A549 (cell line): ENCODE measurements around the gene SYNM. TPM values are rescaled to one million over a fixed set of nuclear protein-coding genes. Genes with fewer than 3 reads are reported as not detected.

ENCODE experiments used
- ATAC-seq, 2 experiments: fragments of 200-7000 bp in 1 of 2; fragments of >200 bp in 1 of 2; cut with Nextera tagmentation in 1 of 2; cut with Tn5 transposase in 1 of 2; 3 replicates each; pipeline versions ENCODE4 v1.8.0 to v1.9.1; 2018 to 2020; ENCODE audit warnings: mild to moderate bottlenecking in 1 of 2, moderate library complexity in 1 of 2
- CTCF ChIA-PET: fragments of 300-600 bp; sonication (Branson Sonifier 250); formaldehyde crosslinking; extraction: SDS; loops from one replicate; lab custom pipeline; 2021; ENCODE audit warnings: antibody characterized with exemption, inconsistent platforms; lab: Yijun Ruan, JAX
- POLR2A ChIA-PET: fragments of 350-600 bp; formaldehyde crosslinking; extraction: SDS; loops from one replicate; lab custom pipeline; 2021; ENCODE audit warnings: antibody characterized with exemption, inconsistent platforms; lab: Yijun Ruan, JAX
- DNase-seq, 2 experiments: peaks; one replicate each; pipeline versions ENCODE4 v3.0.0 to v3.0.0-alpha.2; 2011 to 2016; ENCODE audit warnings: low read depth in 1 of 2, low spot score in 1 of 2
- FAIRE-seq: peaks from 2 replicates; lab custom pipeline; 2011; peaks lifted over from hg19 to GRCh38; lab: Jason Lieb, UNC
- H3K27ac ChIP-seq, 2 experiments: fragments of >200 bp; sonication (Bioruptor Twin); formaldehyde crosslinking; 3 replicates each; pipeline ENCODE4 v1.5.1; 2016 to 2017
- H3K4me1 ChIP-seq: fragments of >200 bp; sonication (Bioruptor Twin); formaldehyde crosslinking; 3 replicates; pipeline ENCODE4 v1.6.1; 2016
- H3K4me2 ChIP-seq: fragments of >200 bp; sonication (Bioruptor Twin); formaldehyde crosslinking; 3 replicates; pipeline ENCODE4 v1.6.1; 2016
- H3K4me3 ChIP-seq: fragments of >200 bp; sonication (Bioruptor Twin); formaldehyde crosslinking; 3 replicates; pipeline ENCODE4 v1.5.1; 2016
- H3K9me3 ChIP-seq: fragments of >200 bp; sonication (Bioruptor Twin); formaldehyde crosslinking; 3 replicates; pipeline ENCODE4 v1.6.1; 2016
- ATOH8 ChIP-seq: fragments of 250-450 bp; sonication (Bioruptor Pico); IDR thresholded peaks from 2 replicates; pipeline ENCODE4 v1.5.0; 2020; ENCODE audit warnings: low read depth, mild to moderate bottlenecking, moderate library complexity
- BCL3 ChIP-seq: fragments of >200 bp; sonication (Bioruptor Twin); formaldehyde crosslinking; IDR thresholded peaks from 3 replicates; pipeline ENCODE4 v1.6.1; 2016
- BHLHE40 ChIP-seq: IDR thresholded peaks from 2 replicates; pipeline ENCODE4 v1.6.1; 2012; ENCODE audit warnings: low read depth, low read length, inconsistent platforms
- CBX2 ChIP-seq: fragments of 200-600 bp; sonication (generic); IDR thresholded peaks from 2 replicates; pipeline ENCODE4 v1.6.1; 2016; ENCODE audit warnings: low read depth, mild to moderate bottlenecking, borderline replicate concordance
- CBX8 ChIP-seq: fragments of 200-600 bp; sonication (generic); IDR thresholded peaks from 2 replicates; pipeline ENCODE4 v1.6.1; 2016
- CHD2 ChIP-seq: fragments of 150-350 bp; IDR thresholded peaks from 2 replicates; pipeline ENCODE4 v1.6.1; 2014; ENCODE audit warnings: low read length; ENCODE audit not compliant: partially characterized antibody
- EP300 ChIP-seq, 2 experiments: fragments of >200 bp; sonication (Bioruptor Twin); formaldehyde crosslinking; IDR thresholded peaks; 2 replicates in 1 of 2; 3 replicates in 1 of 2; pipeline ENCODE4 v1.6.1; 2016 to 2017
- HDAC2 ChIP-seq: fragments of 200-600 bp; sonication (generic); IDR thresholded peaks from 2 replicates; pipeline ENCODE4 v1.6.1; 2016
- HES2 ChIP-seq: fragments of >200 bp; sonication (Bioruptor Twin); formaldehyde crosslinking; IDR thresholded peaks from 2 replicates; pipeline ENCODE4 v1.6.1; 2016
- HMGXB4 ChIP-seq: fragments of 250-450 bp; sonication (Bioruptor Pico); IDR thresholded peaks from 2 replicates; pipeline ENCODE4 v1.5.0; 2021; ENCODE audit warnings: mild to moderate bottlenecking, moderate library complexity, borderline replicate concordance
- JUN ChIP-seq, 2 experiments: fragments of >200 bp; sonication (Bioruptor Twin); formaldehyde crosslinking; IDR thresholded peaks; 2 replicates in 1 of 2; 3 replicates in 1 of 2; pipeline ENCODE4 v1.6.1; 2016 to 2017
- KDM1A ChIP-seq: fragments of 200-600 bp; sonication (generic); IDR thresholded peaks from 2 replicates; pipeline ENCODE4 v1.6.1; 2016; ENCODE audit warnings: low read depth, mild to moderate bottlenecking
- KDM5A ChIP-seq: fragments of 200-600 bp; sonication (generic); IDR thresholded peaks from 2 replicates; pipeline ENCODE4 v1.6.1; 2016; ENCODE audit warnings: antibody characterized with exemption, mild to moderate bottlenecking
- MAFK ChIP-seq: fragments of 450-650 bp; IDR thresholded peaks from 2 replicates; pipeline ENCODE4 v1.6.1; 2014; ENCODE audit not compliant: partially characterized antibody
- MAZ ChIP-seq: fragments of 150-350 bp; IDR thresholded peaks from 2 replicates; pipeline ENCODE4 v1.6.1; 2014; ENCODE audit warnings: antibody characterized with exemption, low read depth, low read length, borderline replicate concordance
- MYC ChIP-seq: IDR thresholded peaks from 2 replicates; pipeline ENCODE4 v1.6.1; 2012; ENCODE audit warnings: mild to moderate bottlenecking, inconsistent platforms, low read length, improper control_type of control experiment, borderline replicate concordance
- NFE2L2 ChIP-seq: fragments of 150-350 bp; conservative IDR thresholded peaks from 2 replicates; pipeline ENCODE4 v1.6.1; 2014; ENCODE audit warnings: low read length
- RARB ChIP-seq: fragments of 250-450 bp; sonication (Bioruptor Pico); IDR thresholded peaks from 2 replicates; pipeline ENCODE4 v1.8.0; 2021; ENCODE audit warnings: mild to moderate bottlenecking, moderate library complexity
- ZFP36 ChIP-seq: fragments of 450-650 bp; IDR thresholded peaks from 2 replicates; pipeline ENCODE4 v1.6.1; 2014; ENCODE audit warnings: borderline replicate concordance; ENCODE audit not compliant: partially characterized antibody
- ZNF302 ChIP-seq: fragments of 250-450 bp; sonication (Bioruptor Pico); IDR thresholded peaks from 2 replicates; pipeline ENCODE4 v1.9.0; 2021; ENCODE audit warnings: inconsistent platforms, mild to moderate bottlenecking, moderate library complexity
- ZSCAN20 ChIP-seq: fragments of 250-450 bp; sonication (Bioruptor Pico); IDR thresholded peaks from 2 replicates; pipeline ENCODE4 v1.8.0; 2022; ENCODE audit warnings: mild to moderate bottlenecking, moderate library complexity
- WGBS: methylation state at CpG from one replicate; pipeline ENCODE4 v1.1.6; 2017; ENCODE audit errors: missing lambda C conversion rate; 5-methylcytosine and 5-hydroxymethylcytosine counted together
- polyA plus RNA-seq, 4 experiments: library from polyadenylated mRNA; depleted of rRNA in 3 of 4; stranded (reverse); fragments of >200 nt; fragmentation: RNase III in 1 of 4; extraction: RNeasy Plus Mini Kit Qiagen cat#74134 plus additional on column Dnase treatment in 1 of 4; gene quantifications; 2 replicates in 3 of 4; 3 replicates in 1 of 4; pipeline ENCODE4 v1.2.3, GENCODE V29; 2011 to 2017

SYNM gene
- polyA plus RNA-seq, 2 of the 4 experiments (the other 2 are of a cell fraction), result 22.6 to 37.7 TPM

- ATAC-seq (no peak), FAIRE-seq (peak; percentile 94), DNase-seq (no peak)
- TF ChIP-seq KDM1A (no peak), RARB (CRISPR knock-in tag) (no peak), ZSCAN20 (no peak), MAZ (no peak), ZNF302 (no peak), ZFP36 (no peak), HMGXB4 (CRISPR knock-in tag) (no peak), NFE2L2 (no peak), CBX8 (no peak), MYC (no peak), BHLHE40 (no peak), HES2 (no peak), CHD2 (no peak), CBX2 (no peak), BCL3 (no peak), MAFK (no peak), ATOH8 (no peak), HDAC2 (no peak), KDM5A (no peak)
- H3K4me1 ChIP-seq, result no peaks in the 10 kb centered on the region
- WGBS, result 26% methylated on average over 1 of the region's 1 CpG
- H3K4me2 ChIP-seq, result no peak overlapping the region
- peaks cover 4% of the 10 kb centered on the region; the same call in 1 of the 3 replicates for H3K9me3 ChIP-seq
- H3K4me3 ChIP-seq, result no peak overlapping the region
- no peak overlapping the region for H3K27ac ChIP-seq
- ChIA-PET CTCF (interaction anchor here (0.9 to 2.2 kb wide), 7 partner anchors 9 to 564 kb away, joined by 3 to 8 read pairs (median 4); no protein-coding TSS in a partner anchor), POLR2A (no interaction called here)
These were observed 22.1 kb upstream of the SYNM start for GRCh38 chr15:99082798-99083197.

- no peak overlapping the region for H3K4me3 ChIP-seq
- peaks cover 4% of the 10 kb centered on the region; the same call in 1 of the 3 replicates for H3K9me3 ChIP-seq
- WGBS, result 82% methylated on average over 10 of the region's 10 CpGs
- ATAC-seq (no peak), DNase-seq (no peak), FAIRE-seq (no peak)
- ChIA-PET CTCF (interaction anchor here (3.4 kb wide), 1 partner anchor 9 kb away, joined by 37 read pairs; no protein-coding TSS in a partner anchor), POLR2A (interaction anchor here (0.6 kb wide), 1 partner anchor 128 kb away, joined by 3 read pairs; no protein-coding TSS in a partner anchor)
- no peaks in the 10 kb centered on the region for H3K4me1 ChIP-seq
- TF ChIP-seq EP300 (IDR thresholded peaks at IDR 0.05), result no peak
- no peak for TF ChIP-seq HES2
- TF ChIP-seq MYC, result no peak
- TF ChIP-seq JUN (IDR thresholded peaks at IDR 0.05), result no peak
- TF ChIP-seq HMGXB4 (CRISPR knock-in tag), result no peak
- H3K27ac ChIP-seq, result no peak overlapping the region
- no peak overlapping the region for H3K4me2 ChIP-seq
These were observed 19.9 kb upstream of the SYNM start for GRCh38 chr15:99084965-99085364.
